Epidermal melanocyte (primary cell): Measurements from ENCODE around the gene SRSF9.
"Not testable (repeated sequence)": the region's sequence is repeated elsewhere in the genome, so short reads cannot be mapped to it uniquely, and the experiment has no call there.

Source experiments
- DNase-seq: peaks from one replicate; pipeline ENCODE4 v3.0.0; 2011; ENCODE audit warnings: low spot score; ENCODE audit not compliant: insufficient read length

The SRSF9 gene

DNA sequence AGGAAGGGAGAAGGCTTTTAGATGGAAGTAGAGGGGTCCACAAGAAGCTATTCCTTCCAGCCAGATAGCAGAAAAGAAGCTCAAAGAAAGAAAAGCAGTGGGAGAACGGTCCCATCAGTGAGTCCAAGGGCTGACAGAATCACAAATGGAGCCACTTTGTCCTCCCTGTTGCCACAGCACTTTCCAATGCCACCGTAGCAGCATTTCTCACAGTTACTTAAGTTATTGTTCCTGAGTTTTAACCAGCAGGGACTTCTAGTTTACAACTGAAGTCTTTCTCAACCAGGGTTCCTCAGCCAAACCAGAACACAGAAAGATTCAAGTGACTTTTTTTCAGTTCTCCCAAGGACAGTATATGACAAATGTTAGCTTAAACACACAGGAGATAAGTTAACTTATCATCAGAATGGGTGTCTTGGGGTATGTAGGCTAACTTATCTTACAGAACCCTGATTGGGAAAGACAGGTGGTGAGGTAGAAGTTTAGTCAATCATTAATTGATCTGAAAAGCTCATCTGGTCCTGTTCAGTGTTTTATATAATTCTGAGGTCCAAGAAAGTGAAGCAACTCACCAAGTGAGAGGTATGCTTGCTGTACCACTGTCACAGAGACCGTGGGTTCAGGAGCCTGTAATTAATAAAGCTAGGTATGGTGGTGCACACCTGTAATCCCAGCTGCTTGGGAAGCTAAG lies 16.3 kb downstream of the SRSF9 start:
- DNase-seq, result no peak

- DNase-seq, result not testable (repeated sequence)
Measured at GRCh38 chr12:120452524-120452923, 17.0 kb downstream of the SRSF9 start.

DNA sequence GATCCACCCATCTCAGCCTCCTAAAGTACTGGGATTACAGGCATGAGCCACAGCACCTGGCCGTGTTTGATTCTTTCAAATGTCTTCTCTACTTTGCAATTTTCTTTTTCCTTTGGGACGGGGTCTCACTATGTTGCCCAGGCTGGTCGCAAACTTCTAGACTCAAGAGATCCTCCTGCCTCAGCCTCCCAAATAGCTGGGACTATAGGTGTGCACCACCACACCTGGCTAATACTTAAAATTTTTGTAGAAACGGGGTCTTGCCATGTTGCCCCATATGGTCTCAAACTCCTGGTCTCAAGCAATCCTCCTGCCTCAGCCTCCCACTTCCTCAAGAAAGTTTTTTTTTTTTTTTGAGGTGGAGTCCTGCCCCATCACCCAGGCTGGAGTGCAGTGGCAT lies 21.6 kb downstream of the SRSF9 start:
- DNase-seq, result no peak

GRCh38 chr12:120446844-120447178 lies 22.7 kb downstream of the SRSF9 start:
- not testable (repeated sequence) for DNase-seq

GRCh38 chr12:120445911-120446843 lies 23.4 kb downstream of the SRSF9 start, which contains the start of the genes GATC and TRIAP1:
TSS of gene GATC (plus strand) at chr12:120446444. CDS start at chr12:120446481, 37 bp downstream.
TSS of gene TRIAP1 (minus strand) at chr12:120446384. CDS start at chr12:120446372, 12 bp downstream.
- DNase-seq, result no peak

GRCh38 chr12:120444676-120445075 lies 24.9 kb downstream of the SRSF9 start:
- DNase-seq, result no peak

DNA sequence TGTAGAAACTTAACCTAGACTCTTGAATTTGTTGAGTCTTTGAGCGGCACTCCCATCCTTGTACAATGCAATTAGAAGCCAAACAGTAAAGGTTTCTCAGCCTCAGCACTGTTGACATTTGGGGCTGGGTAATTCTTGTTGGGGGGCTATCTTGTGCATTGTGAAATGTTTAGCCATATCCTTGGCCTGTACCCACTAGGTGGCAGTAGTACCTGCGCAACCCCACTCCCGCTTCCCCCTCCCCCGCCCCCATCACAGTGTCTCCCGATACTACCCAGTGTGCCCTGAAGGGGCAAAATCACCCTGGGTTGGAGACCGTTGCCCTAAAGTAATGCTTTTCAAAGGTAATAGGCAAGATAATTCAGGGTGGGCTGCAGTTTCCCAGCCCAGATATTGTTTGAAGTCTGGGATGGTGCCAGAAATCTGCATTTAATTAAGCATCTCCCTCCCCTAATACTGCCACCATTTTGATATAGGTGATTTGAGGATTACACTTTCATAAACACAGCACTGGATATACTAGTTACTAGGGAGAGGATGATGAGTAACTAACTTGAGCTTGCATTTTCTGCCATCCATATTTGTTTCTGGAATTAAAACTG lies 29.8 kb downstream of the SRSF9 start:
- DNase-seq, result peak; percentile 57

GRCh38 chr12:120438495-120439198 lies 30.9 kb downstream of the SRSF9 start:
- no peak for DNase-seq

- DNase-seq, result peak; percentile 97
Measured at GRCh38 chr12:120437735-120438494, 31.6 kb downstream of the SRSF9 start, which contains the start of gene COX6A1. TSS of gene COX6A1 (plus strand) at chr12:120438113. CDS start at chr12:120438127, 14 bp downstream.

- no peak for DNase-seq
Measured at GRCh38 chr12:120432772-120433525, 36.6 kb downstream of the SRSF9 start.

- DNase-seq, result no peak
Measured at GRCh38 chr12:120429368-120429767, 40.2 kb downstream of the SRSF9 start.

DNA sequence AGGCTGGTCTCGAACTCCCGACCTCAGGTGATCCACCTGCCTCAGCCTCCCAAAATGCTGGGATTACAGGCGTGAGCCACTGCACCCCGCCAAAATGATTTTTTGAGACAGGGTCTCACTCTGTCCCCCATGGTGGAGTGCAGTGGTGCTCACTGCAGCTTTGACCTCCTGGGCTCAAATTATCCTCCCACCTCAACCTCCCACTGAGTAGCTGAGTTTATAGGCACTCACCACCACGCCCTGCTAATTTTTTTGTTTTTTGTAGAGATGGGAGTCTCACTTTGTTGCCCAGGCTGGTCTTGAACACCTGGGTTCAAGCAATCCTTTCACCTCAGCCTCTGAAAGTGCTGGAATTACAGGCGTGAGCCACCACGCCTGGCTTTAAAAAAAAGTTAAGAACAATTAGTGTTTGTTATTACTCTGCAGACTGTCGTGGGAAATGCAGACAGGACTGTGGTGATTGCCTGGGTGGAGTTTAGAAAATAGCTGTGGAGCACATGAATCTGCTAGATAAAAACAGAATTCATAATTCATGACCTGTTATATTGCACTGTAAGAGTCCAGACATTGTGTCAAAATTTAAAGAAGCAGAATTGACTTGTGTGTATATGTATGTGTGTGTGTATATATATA lies 40.8 kb downstream of the SRSF9 start:
- DNase-seq, result no peak

GRCh38 chr12:120425797-120426196 lies 43.8 kb downstream of the SRSF9 start:
- DNase-seq, result no peak

- DNase-seq, result no peak
Measured at GRCh38 chr12:120422892-120423456, 46.6 kb downstream of the SRSF9 start.

DNA sequence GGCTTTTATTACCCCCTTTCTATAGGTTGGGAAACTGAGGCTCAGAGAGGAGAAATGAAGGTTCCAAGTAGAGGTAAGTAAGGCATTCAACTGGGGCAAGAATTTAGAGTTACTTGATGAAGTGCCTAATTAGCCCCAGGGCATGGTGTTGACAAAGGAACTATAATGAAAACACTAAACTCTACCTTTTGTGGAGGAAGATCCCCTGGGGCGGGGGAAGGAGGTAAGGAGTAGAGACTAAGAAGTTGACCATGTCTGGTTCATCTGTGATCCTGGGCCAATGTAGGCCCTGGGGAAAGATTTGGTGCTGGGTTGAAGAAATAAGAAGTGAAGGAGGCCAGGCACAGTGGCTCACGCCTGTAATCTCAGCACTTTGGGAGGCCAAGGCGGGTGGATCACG lies 47.8 kb downstream of the SRSF9 start:
- DNase-seq, result no peak

DNA sequence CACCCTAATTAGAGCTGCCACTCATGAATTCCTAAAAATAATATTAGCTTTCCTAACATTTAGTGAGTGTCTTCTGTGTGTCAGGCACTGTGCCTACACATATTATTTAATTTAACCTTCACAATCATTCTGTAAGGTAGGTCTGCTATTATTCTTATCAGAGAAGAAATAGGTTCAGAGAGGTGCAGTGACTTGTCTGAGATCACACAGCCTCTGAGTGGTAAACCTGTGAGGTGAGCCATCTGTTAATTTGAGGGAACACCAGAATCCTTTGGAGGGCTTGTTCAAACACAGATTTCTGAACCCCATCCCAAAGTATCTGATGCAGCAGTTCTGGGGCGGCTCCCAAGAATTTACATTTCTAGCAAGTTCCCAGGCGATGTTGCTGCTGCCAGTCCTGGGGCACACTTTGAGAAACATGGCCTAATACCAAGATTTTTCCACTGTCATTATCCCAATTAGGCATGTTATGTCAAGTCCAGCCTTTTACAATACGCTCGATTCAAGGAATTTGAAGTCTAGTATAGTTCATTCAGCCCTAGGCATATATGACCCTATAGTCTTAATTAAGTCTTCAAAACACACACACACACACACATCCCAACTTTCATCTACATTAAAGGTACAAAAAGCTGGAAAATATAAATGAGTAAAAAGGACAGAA lies 51.5 kb downstream of the SRSF9 start:
- DNase-seq, result no peak

DNA sequence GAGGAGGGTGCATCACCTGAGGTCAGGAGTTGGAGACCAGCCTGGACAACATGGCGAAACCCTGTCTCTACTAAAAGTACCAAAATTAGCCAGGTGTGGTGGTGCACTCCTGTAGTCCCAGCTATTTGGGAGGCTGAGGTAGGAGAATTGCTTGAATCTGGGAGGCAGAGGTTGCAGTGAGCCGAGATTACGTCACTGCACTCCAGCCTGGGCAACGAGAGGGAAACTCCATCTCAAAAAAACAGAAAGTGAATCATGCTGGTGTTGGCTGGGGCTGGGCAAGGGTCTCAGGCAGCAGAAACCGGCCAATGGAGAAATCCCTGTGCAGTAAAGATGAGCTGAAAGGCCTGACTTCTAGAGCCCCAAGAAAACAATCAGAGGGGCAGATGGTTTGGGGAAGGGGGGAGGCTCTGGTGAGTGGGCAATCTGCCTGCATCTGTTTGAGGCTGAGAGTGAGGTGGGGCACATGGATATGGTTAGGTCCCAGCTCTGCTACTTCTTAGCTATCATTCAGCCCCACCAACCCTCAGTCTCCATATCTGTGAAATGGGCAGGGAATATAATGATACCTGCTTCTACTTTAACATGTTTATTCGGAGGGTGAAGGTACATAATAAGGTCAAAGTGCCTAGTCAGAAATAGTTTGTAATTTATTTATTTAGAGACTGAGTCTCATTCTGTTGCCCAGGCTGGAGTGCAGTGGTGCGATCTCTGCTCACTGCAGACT lies 52.9 kb downstream of the SRSF9 start:
- DNase-seq, result no peak
